ENCODE results near the gene SLC4A7. TPM values are rescaled to one million over a fixed set of nuclear protein-coding genes. Genes with fewer than 3 reads are reported as not detected.

Gene SLC4A7
- total and polyA plus RNA-seq, 2 donors (not counting 3 experiments of a cell fraction or from before 2014, with no cell fraction given), result 7.8 to 50.9 TPM

DNA sequence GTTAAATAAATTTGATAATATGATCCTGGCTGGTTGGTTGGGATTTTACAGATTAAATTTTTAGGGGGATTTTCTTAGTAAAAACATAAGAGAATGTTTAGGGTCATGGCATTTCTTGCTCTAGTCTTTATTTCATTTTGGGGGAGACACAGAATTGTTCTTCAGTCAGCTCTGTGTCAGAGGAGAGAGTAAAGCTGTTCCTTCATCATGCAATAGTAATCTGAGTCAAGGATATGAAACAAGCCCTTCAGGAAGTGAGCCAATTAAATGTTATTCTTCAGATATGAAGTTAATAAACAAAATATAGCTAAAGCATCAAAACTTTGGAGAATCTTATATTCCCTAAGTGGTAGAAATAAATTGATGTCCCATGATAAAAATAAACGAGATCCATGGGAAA is 22.9 kb upstream of the SLC4A7 start:
- Histone ChIP-seq H3K27ac (ENCODE audit: insufficient read depth, low read depth, low read length) (peak overlapping the region; percentile 31), H3K36me3 (ENCODE audit: control insufficient read depth in 2 of 2, extremely low read depth in 1 of 2, insufficient read depth in 2 of 2, low read length in 2 of 2) (no peaks in the 10 kb centered on the region), H3K9me3 (replicated peaks; ENCODE audit: control insufficient read depth, insufficient read depth, low read length) (no peaks in the 10 kb centered on the region), H3K27me3 (ENCODE audit: control insufficient read depth in 2 of 2, insufficient read depth in 2 of 2, low read length in 2 of 2) (no peaks in the 10 kb centered on the region), H3K4me1 (ENCODE audit: control insufficient read depth, extremely low read depth, insufficient read depth, low read length) (peaks cover 11% of the 10 kb centered on the region), H3K4me2 (ENCODE audit: insufficient read depth, low read length) (peak overlapping the region; percentile 26), H4K20me1 (replicated peaks; ENCODE audit: control insufficient read depth, extremely low read depth, insufficient read depth, low read length) (no peaks in the 10 kb centered on the region), H3K9ac (replicated peaks; ENCODE audit: extremely low read depth, insufficient read depth, low read length) (no peak overlapping the region), H3K9me1 (replicated peaks; ENCODE audit: control insufficient read depth, extremely low read depth, insufficient read depth, low read length) (no peaks in the 10 kb centered on the region), H3K79me2 (ENCODE audit: control insufficient read depth, insufficient read depth, low read length) (no peaks in the 10 kb centered on the region), H2AFZ (ENCODE audit: low read depth, low read length) (peak overlapping the region; percentile 14), H3K4me3 (replicated peaks in 1 of 3; ENCODE audit: insufficient read depth in 1 of 3, low read depth in 1 of 3, low read length in 3 of 3) (no peak overlapping the region)
- intact Hi-C loops (cut with micrococcal nuclease), result no loop called here
- POLR2A ChIA-PET, result no interaction called here
- dilution Hi-C loops (cut with MboI; ENCODE audit: extremely low pct_ligation_motif_present, low sequenced_read_pairs), result no loop called here
- CTCF ChIA-PET, result interaction anchor here (0.7 to 1.8 kb wide), 5 partner anchors 15 to 205 kb away, joined by 3 to 6 read pairs (median 3); no protein-coding TSS in a partner anchor
- DNase-seq (ENCODE audit: low read depth, low spot score) (no peak), FAIRE-seq (no peak)
- BruUV-seq (replicated peaks), result no TSS peak
- TF ChIP-seq FOS (IDR thresholded peaks at IDR 0.05; ENCODE audit: borderline replicate concordance, insufficient read depth, low read length) (peak; percentile 36), GATA2 (IDR thresholded peaks at IDR 0.05; ENCODE audit: insufficient read depth, insufficient read length, low read depth, low read length) (no peak)

DNA sequence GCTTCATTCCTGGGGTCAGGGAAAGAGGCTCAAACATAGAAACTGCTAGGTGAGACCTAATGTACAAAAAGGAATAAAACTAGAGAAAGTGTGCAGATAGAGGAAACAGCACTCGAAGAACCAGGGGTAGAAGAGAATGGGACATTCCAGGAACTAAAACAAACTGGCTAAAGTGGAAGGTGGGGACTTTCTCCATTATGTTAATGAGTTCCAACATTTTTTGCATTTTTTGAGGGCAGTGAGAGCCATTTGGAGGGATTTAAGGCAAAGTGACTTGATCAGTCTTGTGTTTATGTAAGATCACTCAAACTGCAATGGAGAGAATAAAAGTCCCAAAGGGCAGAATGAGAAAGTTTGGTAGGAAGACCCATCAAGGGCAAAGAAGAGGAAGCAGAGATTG is 20.6 kb upstream of the SLC4A7 start:
- dilution Hi-C loops (cut with MboI; ENCODE audit: extremely low pct_ligation_motif_present, low sequenced_read_pairs) (no loop called here), intact Hi-C loops (cut with micrococcal nuclease) (no loop called here)
- no peak overlapping the region for H3K9ac ChIP-seq (replicated peaks; ENCODE audit: extremely low read depth, insufficient read depth, low read length)
- no peaks in the 10 kb centered on the region for H3K9me1 ChIP-seq (replicated peaks; ENCODE audit: control insufficient read depth, extremely low read depth, insufficient read depth, low read length)
- H2AFZ ChIP-seq (ENCODE audit: low read depth, low read length), result peak overlapping the region; percentile 69
- no peak overlapping the region for H3K4me3 ChIP-seq (replicated peaks in 1 of 3; ENCODE audit: insufficient read depth in 1 of 3, low read depth in 1 of 3, low read length in 3 of 3)
- no peaks in the 10 kb centered on the region for H4K20me1 ChIP-seq (replicated peaks; ENCODE audit: control insufficient read depth, extremely low read depth, insufficient read depth, low read length)
- no peaks in the 10 kb centered on the region for H3K36me3 ChIP-seq (ENCODE audit: control insufficient read depth in 2 of 2, extremely low read depth in 1 of 2, insufficient read depth in 2 of 2, low read length in 2 of 2)
- peaks cover 11% of the 10 kb centered on the region for H3K4me1 ChIP-seq (ENCODE audit: control insufficient read depth, extremely low read depth, insufficient read depth, low read length)
- no peaks in the 10 kb centered on the region for H3K27me3 ChIP-seq (ENCODE audit: control insufficient read depth in 2 of 2, insufficient read depth in 2 of 2, low read length in 2 of 2)
- no peak for DNase-seq (ENCODE audit: low read depth, low spot score)
- no peak overlapping the region for H3K27ac ChIP-seq (ENCODE audit: insufficient read depth, low read depth, low read length)
- FAIRE-seq, result no peak
- no peak overlapping the region for H3K4me2 ChIP-seq (ENCODE audit: insufficient read depth, low read length)
- BruUV-seq (replicated peaks), result no TSS peak
- ChIA-PET POLR2A (no interaction called here), CTCF (no interaction called here)
- no peaks in the 10 kb centered on the region for H3K9me3 ChIP-seq (replicated peaks; ENCODE audit: control insufficient read depth, insufficient read depth, low read length)
- no peaks in the 10 kb centered on the region for H3K79me2 ChIP-seq (ENCODE audit: control insufficient read depth, insufficient read depth, low read length)
- TF ChIP-seq, protein P1, sequence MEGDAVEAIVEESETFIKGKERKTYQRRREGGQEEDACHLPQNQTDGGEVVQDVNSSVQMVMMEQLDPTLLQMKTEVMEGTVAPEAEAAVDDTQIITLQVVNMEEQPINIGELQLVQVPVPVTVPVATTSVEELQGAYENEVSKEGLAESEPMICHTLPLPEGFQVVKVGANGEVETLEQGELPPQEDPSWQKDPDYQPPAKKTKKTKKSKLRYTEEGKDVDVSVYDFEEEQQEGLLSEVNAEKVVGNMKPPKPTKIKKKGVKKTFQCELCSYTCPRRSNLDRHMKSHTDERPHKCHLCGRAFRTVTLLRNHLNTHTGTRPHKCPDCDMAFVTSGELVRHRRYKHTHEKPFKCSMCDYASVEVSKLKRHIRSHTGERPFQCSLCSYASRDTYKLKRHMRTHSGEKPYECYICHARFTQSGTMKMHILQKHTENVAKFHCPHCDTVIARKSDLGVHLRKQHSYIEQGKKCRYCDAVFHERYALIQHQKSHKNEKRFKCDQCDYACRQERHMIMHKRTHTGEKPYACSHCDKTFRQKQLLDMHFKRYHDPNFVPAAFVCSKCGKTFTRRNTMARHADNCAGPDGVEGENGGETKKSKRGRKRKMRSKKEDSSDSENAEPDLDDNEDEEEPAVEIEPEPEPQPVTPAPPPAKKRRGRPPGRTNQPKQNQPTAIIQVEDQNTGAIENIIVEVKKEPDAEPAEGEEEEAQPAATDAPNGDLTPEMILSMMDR (IDR thresholded peaks at IDR 0.05; ENCODE audit: extremely low read depth in 1 of 2, insufficient read depth in 1 of 2, low read depth in 1 of 2, low read length in 2 of 2), result no peak

Measured in endothelial cell of umbilical vein (primary cell).